Endodermal cell (in vitro differentiated cells): ENCODE data around the gene PSMC4. TPM values are rescaled to one million over a fixed set of nuclear protein-coding genes. Genes with fewer than 3 reads are reported as not detected.

Source experiments
- DNase-seq: peaks from one replicate; pipeline ENCODE4 v3.0.0-alpha.2; 2017
- H3K27ac ChIP-seq: 2 replicates; pipeline ENCODE4 v1.5.1; 2013; ENCODE audit warnings: mild to moderate bottlenecking, low read depth, low read length, moderate library complexity
- H3K27me3 ChIP-seq: 2 replicates; pipeline ENCODE4 v1.6.1; 2013; ENCODE audit warnings: mild to moderate bottlenecking, low read length, moderate library complexity; ENCODE audit not compliant: insufficient read depth, control insufficient read depth, poor library complexity, severe bottlenecking
- H3K36me3 ChIP-seq: 2 replicates; pipeline ENCODE4 v1.7.0; 2013; ENCODE audit warnings: mild to moderate bottlenecking, low read length, moderate library complexity; ENCODE audit not compliant: control insufficient read depth, insufficient read depth
- H3K4me1 ChIP-seq: one replicate; pipeline ENCODE4 v1.7.0; 2013; ENCODE audit warnings: low read length; ENCODE audit not compliant: control insufficient read depth, insufficient read depth
- H3K4me3 ChIP-seq: 2 replicates; pipeline ENCODE4 v1.5.1; 2013; ENCODE audit warnings: mild to moderate bottlenecking, low read length, moderate library complexity
- H3K9ac ChIP-seq: 2 replicates; pipeline ENCODE4 v1.6.1; 2013; ENCODE audit warnings: mild to moderate bottlenecking, low read length, moderate library complexity; ENCODE audit not compliant: poor library complexity, severe bottlenecking; ENCODE audit errors: extremely low read depth
- H3K9me3 ChIP-seq: 2 replicates; pipeline ENCODE4 v1.6.1; 2013; ENCODE audit warnings: mild to moderate bottlenecking, low read length, moderate library complexity; ENCODE audit not compliant: control insufficient read depth
- H3K27ac Mint-ChIP-seq: 2 replicates; pipeline ENCODE4 v1.8.0; 2020; ENCODE audit warnings: mixed read lengths
- H3K27me3 Mint-ChIP-seq: 2 replicates; pipeline ENCODE4 v1.8.0; 2021; ENCODE audit warnings: mild to moderate bottlenecking, mixed read lengths; ENCODE audit not compliant: insufficient read depth
- H3K36me3 Mint-ChIP-seq: 2 replicates; pipeline ENCODE4 v1.8.0; 2020; ENCODE audit warnings: low read depth, mixed read lengths
- H3K4me1 Mint-ChIP-seq: 2 replicates; pipeline ENCODE4 v1.8.0; 2020; ENCODE audit warnings: mixed read lengths
- H3K4me3 Mint-ChIP-seq: 2 replicates; pipeline ENCODE4 v1.8.0; 2020; ENCODE audit warnings: mild to moderate bottlenecking, moderate library complexity, mixed read lengths
- H3K9me3 Mint-ChIP-seq: 2 replicates; pipeline ENCODE4 v1.8.0; 2020; ENCODE audit warnings: mild to moderate bottlenecking, mixed read lengths
- CTCF ChIP-seq: fragments of 200-600 bp; sonication (generic); conservative IDR thresholded peaks from 2 replicates; pipeline ENCODE4 v1.5.0; 2021; ENCODE audit warnings: antibody characterized with exemption, mild to moderate bottlenecking
- WGBS, 2 experiments: methylation state at CpG; one replicate each; pipeline versions ENCODE4 v1.1.5 to v1.1.7; 2013; ENCODE audit warnings: missing lambda C conversion rate in 2 of 2, mixed read lengths in 1 of 2; ENCODE audit not compliant: insufficient coverage in 1 of 2, insufficient read length in 1 of 2; 5-methylcytosine and 5-hydroxymethylcytosine counted together
- total RNA-seq, 2 donors: library from RNA; stranded (reverse); fragmentation: NEBNext Ultra II Directional in 1 of 2; extraction: Animal tissue kit (Norgen Biotek cat#: 25700) in 1 of 2; gene quantifications; 2 replicates in 1 of 2; 3 replicates in 1 of 2; pipeline ENCODE4 v1.2.1, GENCODE V29; 2021

PSMC4 gene
- total RNA-seq, 2 donors from 2014 or later = 88.9 to 96.9 TPM

DNA sequence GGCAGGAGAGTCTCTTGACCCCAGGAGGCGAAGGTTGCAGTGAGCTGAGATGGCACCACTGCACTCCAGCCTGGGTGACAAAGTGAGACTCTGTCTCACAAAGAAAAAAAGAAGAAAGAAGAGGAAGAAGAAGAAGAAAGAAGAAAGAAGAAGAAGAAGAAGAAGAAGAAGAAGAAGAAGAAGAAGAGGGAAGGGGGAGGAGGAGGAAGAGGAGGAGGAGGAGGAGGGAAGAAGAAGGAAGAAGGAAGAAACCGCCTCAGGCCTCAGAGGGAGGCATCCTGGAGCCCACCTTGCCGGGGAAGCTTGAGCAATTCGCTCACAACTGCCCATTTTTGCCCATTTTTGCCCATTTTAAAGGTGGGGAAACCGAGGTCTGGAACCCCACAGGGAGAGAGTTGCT, 46.0 kb upstream of the PSMC4 start:
- peak; percentile 13 for DNase-seq
- H3K36me3 Mint-ChIP-seq = no peaks in the 10 kb centered on the region
- H3K9ac ChIP-seq = no peak overlapping the region
- no peak for TF ChIP-seq CTCF
- no peaks in the 10 kb centered on the region for H3K27me3 Mint-ChIP-seq
- no peaks in the 10 kb centered on the region for H3K4me1 Mint-ChIP-seq
- no peaks in the 10 kb centered on the region for H3K36me3 ChIP-seq
- WGBS, 2 experiments = 80 to 93% methylated on average over 5 of the region's 5 CpGs
- no peak overlapping the region for H3K4me3 Mint-ChIP-seq
- no peak overlapping the region for H3K27ac Mint-ChIP-seq
- no peak overlapping the region for H3K4me3 ChIP-seq
- H3K27ac ChIP-seq = no peak overlapping the region
- H3K9me3 Mint-ChIP-seq = no peaks in the 10 kb centered on the region
- no peaks in the 10 kb centered on the region for H3K27me3 ChIP-seq
- H3K9me3 ChIP-seq = no peaks in the 10 kb centered on the region
- no peaks in the 10 kb centered on the region for H3K4me1 ChIP-seq

DNA sequence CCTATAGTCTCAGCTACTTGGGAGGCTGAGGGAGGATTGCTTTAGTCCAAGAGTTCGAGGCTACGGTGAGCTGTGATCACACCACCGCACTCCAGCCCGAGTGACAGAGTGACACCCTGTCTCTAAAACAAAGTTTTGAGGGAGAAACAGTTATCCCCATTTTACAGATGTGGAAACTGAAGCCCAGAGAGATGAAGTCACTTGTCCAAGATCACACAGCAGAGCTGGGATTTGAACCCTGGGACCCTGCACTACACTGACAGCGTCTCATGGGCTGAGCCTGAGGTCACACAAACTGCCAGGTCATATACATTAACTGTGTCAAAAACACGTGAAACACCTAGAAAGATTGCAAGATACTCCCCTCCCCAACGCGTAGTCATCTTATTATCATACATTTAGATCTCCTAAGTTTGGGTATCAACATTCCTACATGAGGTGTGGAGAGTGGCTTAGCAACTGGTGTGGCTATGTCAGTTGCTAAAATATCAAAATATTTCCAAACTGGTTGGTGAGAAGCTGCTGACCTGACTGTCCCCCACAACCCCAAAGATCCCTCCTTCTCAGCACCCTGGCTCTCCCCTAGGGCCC, 44.7 kb upstream of the PSMC4 start:
- no peaks in the 10 kb centered on the region for H3K4me1 ChIP-seq
- H3K27ac Mint-ChIP-seq = no peak overlapping the region
- no peaks in the 10 kb centered on the region for H3K36me3 ChIP-seq
- no peaks in the 10 kb centered on the region for H3K9me3 ChIP-seq
- no peaks in the 10 kb centered on the region for H3K4me1 Mint-ChIP-seq
- H3K9ac ChIP-seq = no peak overlapping the region
- no peak overlapping the region for H3K4me3 ChIP-seq
- H3K9me3 Mint-ChIP-seq = no peaks in the 10 kb centered on the region
- peak; percentile 18 for DNase-seq
- TF ChIP-seq CTCF = no peak
- H3K27ac ChIP-seq = no peak overlapping the region
- no peaks in the 10 kb centered on the region for H3K27me3 Mint-ChIP-seq
- H3K27me3 ChIP-seq = no peaks in the 10 kb centered on the region
- H3K4me3 Mint-ChIP-seq = no peak overlapping the region
- H3K36me3 Mint-ChIP-seq = no peaks in the 10 kb centered on the region
- WGBS, 2 experiments = 88 to 100% methylated on average over 2 to 8 of the region's 8 CpGs

DNA sequence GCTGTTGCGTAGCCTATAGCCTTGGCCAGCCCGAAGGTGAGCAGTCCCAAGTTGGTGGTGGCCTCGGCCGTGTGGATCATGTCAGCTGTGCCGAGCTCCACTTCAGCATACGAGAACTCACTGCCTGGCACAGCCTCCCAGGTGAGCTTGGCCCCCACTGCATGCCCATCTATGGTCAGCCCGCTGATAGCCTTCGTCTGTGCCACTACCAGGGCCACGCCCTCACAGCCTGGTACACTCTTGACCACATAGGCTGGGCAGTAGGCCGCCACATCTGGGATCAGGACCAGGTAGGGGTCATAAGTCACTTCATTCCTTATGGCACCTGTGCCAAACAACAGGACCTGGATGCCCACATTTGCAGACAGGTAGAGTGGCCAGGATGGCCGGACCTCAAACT, 43.9 kb upstream of the PSMC4 start:
- Mint-ChIP-seq H3K36me3 (no peaks in the 10 kb centered on the region), H3K4me1 (no peaks in the 10 kb centered on the region), H3K4me3 (no peak overlapping the region), H3K27ac (no peak overlapping the region), H3K9me3 (no peaks in the 10 kb centered on the region), H3K27me3 (no peaks in the 10 kb centered on the region)
- Histone ChIP-seq H3K9ac (no peak overlapping the region), H3K4me1 (no peaks in the 10 kb centered on the region), H3K9me3 (no peaks in the 10 kb centered on the region), H3K36me3 (no peaks in the 10 kb centered on the region), H3K4me3 (no peak overlapping the region), H3K27ac (no peak overlapping the region), H3K27me3 (no peaks in the 10 kb centered on the region)
- 97 to 98% methylated on average over 7 to 11 of the region's 11 CpGs for WGBS, 2 experiments
- DNase-seq = no peak
- no peak for TF ChIP-seq CTCF
